ENCODE data around the gene ACSF2.

GRCh38 chr17:50459756-50460155 lies 33.7 kb downstream of the ACSF2 start:
- TF ChIP-seq POLR2A (IDR thresholded peaks at IDR 0.05; ENCODE audit: low read depth, low read length), result no peak
- no peak for TF ChIP-seq POLR2AphosphoS5 (IDR thresholded peaks at IDR 0.05; ENCODE audit: low read depth, low read length)
- no peak for TF ChIP-seq TAF1 (IDR thresholded peaks at IDR 0.05; ENCODE audit: low read depth, low read length)
- no peak for TF ChIP-seq POU2F2 (IDR thresholded peaks at IDR 0.05; ENCODE audit: low read depth, low read length)
- TF ChIP-seq PAX5 (IDR thresholded peaks at IDR 0.05; ENCODE audit: insufficient read depth, low read length, severe bottlenecking), result no peak
- TF ChIP-seq SPI1 (IDR thresholded peaks at IDR 0.05; ENCODE audit: low read depth, low read length), result no peak

Data from GM12891 (cell line).